Neural cell (in vitro differentiated cells): ENCODE results near the gene PRCC. TPM values are rescaled to one million over a fixed set of nuclear protein-coding genes. Genes with fewer than 3 reads are reported as not detected.

Experiments
- H2AFZ ChIP-seq: fragments of 200-600, 300-800 bp; sonication (generic), shearing (Covaris generic); 2 replicates; pipeline ENCODE4 v1.6.0; 2014; ENCODE audit warnings: low read depth, mild to moderate bottlenecking, antibody characterized with exemption, low read length, moderate library complexity
- H3F3A ChIP-seq: fragments of 200-600 bp; shearing (Covaris generic); 2 replicates; pipeline ENCODE4 v1.6.1; 2016; ENCODE audit warnings: mild to moderate bottlenecking, moderate library complexity, mixed read lengths, antibody characterized with exemption, low read length; ENCODE audit not compliant: insufficient read depth, poor library complexity, severe bottlenecking
- H3K27ac ChIP-seq: fragments of 200-600, 300-800 bp; sonication (generic), shearing (Covaris generic); 2 replicates; pipeline ENCODE4 v1.5.1; 2014; ENCODE audit warnings: mild to moderate bottlenecking, low read length, moderate library complexity
- H3K27me3 ChIP-seq: fragments of 300-800, 200-600 bp; sonication (generic), shearing (Covaris generic); 2 replicates; pipeline ENCODE4 v1.6.0; 2014; ENCODE audit warnings: mild to moderate bottlenecking, low read depth, low read length, moderate library complexity; ENCODE audit not compliant: insufficient read depth
- H3K36me3 ChIP-seq: fragments of 300-800, 200-600 bp; sonication (generic), shearing (Covaris generic); 2 replicates; pipeline ENCODE4 v1.5.1; 2014; ENCODE audit warnings: mild to moderate bottlenecking, antibody characterized with exemption, low read length, moderate library complexity; ENCODE audit not compliant: insufficient read depth
- H3K4me2 ChIP-seq: fragments of 300-800, 200-600 bp; sonication (generic), shearing (Covaris generic); 2 replicates; pipeline ENCODE4 v1.6.0; 2014; ENCODE audit warnings: mild to moderate bottlenecking, low read length
- H3K4me3 ChIP-seq: fragments of 300-800, 200-600 bp; sonication (generic), shearing (Covaris generic); 2 replicates; pipeline ENCODE4 v1.5.1; 2014; ENCODE audit warnings: mild to moderate bottlenecking, low read length, moderate library complexity
- H3K79me2 ChIP-seq: fragments of 200-600 bp; shearing (Covaris generic); replicated peaks from 2 replicates; pipeline ENCODE4 v1.6.0; 2014; ENCODE audit warnings: mild to moderate bottlenecking, low read length, moderate library complexity; ENCODE audit not compliant: insufficient read depth
- H3K9ac ChIP-seq: fragments of 300-800, 200-600 bp; sonication (generic), shearing (Covaris generic); 2 replicates; pipeline ENCODE4 v1.6.1; 2016; ENCODE audit warnings: mild to moderate bottlenecking, low read length, mixed read lengths
- H3K9me2 ChIP-seq: fragments of 200-600 bp; shearing (Covaris generic); 2 replicates; pipeline ENCODE4 v1.6.1; 2016; ENCODE audit warnings: mild to moderate bottlenecking, low read length, mixed read lengths; ENCODE audit not compliant: insufficient read depth
- H3K9me3 ChIP-seq: fragments of 200-600, 300-800 bp; sonication (generic), shearing (Covaris generic); 2 replicates; pipeline ENCODE4 v1.6.1; 2016; ENCODE audit warnings: mild to moderate bottlenecking, mixed run types, low read length, moderate library complexity, mixed read lengths
- H4K20me1 ChIP-seq: fragments of 200-600 bp; shearing (Covaris generic); 2 replicates; pipeline ENCODE4 v1.6.1; 2016; ENCODE audit warnings: mild to moderate bottlenecking, mixed run types; ENCODE audit not compliant: insufficient read depth
- EP300 ChIP-seq: fragments of 450-650 bp; conservative IDR thresholded peaks from 2 replicates; pipeline ENCODE4 v1.6.1; 2014; ENCODE audit warnings: antibody characterized with exemption, mild to moderate bottlenecking, moderate library complexity; ENCODE audit not compliant: poor library complexity, severe bottlenecking
- EZH2 ChIP-seq: fragments of 200-600, 300-800 bp; shearing (Covaris generic), sonication (generic); IDR thresholded peaks from 2 replicates; pipeline ENCODE4 v1.6.1; 2014; ENCODE audit warnings: antibody characterized with exemption, low read length, borderline replicate concordance, mild to moderate bottlenecking; ENCODE audit not compliant: insufficient read depth, poor library complexity, severe bottlenecking
- MXI1 ChIP-seq: fragments of 450-650 bp; conservative IDR thresholded peaks from 2 replicates; pipeline ENCODE4 v1.6.1; 2014; ENCODE audit warnings: antibody characterized with exemption, mild to moderate bottlenecking; ENCODE audit not compliant: poor library complexity, severe bottlenecking
- POLR2AphosphoS5 ChIP-seq: IDR thresholded peaks from 2 replicates; pipeline ENCODE4 v1.6.1; 2012
- RAD21 ChIP-seq: fragments of 450-650 bp; conservative IDR thresholded peaks from 2 replicates; pipeline ENCODE4 v1.6.1; 2014; ENCODE audit warnings: antibody characterized with exemption, mild to moderate bottlenecking, moderate library complexity
- REST ChIP-seq: IDR thresholded peaks from 2 replicates; pipeline ENCODE4 v1.6.1; 2012; ENCODE audit warnings: borderline replicate concordance
- SMC3 ChIP-seq: fragments of 450-650 bp; conservative IDR thresholded peaks from 2 replicates; pipeline ENCODE4 v1.6.1; 2014; ENCODE audit warnings: antibody characterized with exemption, mild to moderate bottlenecking, moderate library complexity; ENCODE audit not compliant: poor library complexity
- TAF1 ChIP-seq: IDR thresholded peaks from 2 replicates; pipeline ENCODE4 v1.6.1; 2012; ENCODE audit warnings: low read depth
- polyA plus RNA-seq: library from polyadenylated mRNA; depleted of rRNA; stranded (reverse); fragments of >200 nt; gene quantifications from 2 replicates; pipeline ENCODE4 v1.2.3, GENCODE V29; 2014
- TF ChIP-seq, protein P1 (sequence below): fragments of 450-650 bp; IDR thresholded peaks from 2 replicates; pipeline ENCODE4 v1.5.1; 2014; ENCODE audit warnings: antibody characterized with exemption, mild to moderate bottlenecking, moderate library complexity; ENCODE audit not compliant: poor library complexity, severe bottlenecking

Gene PRCC
- polyA plus RNA-seq, 1 donor from 2014 or later, result 17.5 TPM

GRCh38 chr1:156738916-156739315, 28.4 kb upstream of the PRCC start:
- Histone ChIP-seq H3K9me2 (no peaks in the 10 kb centered on the region), H3K9me3 (no peaks in the 10 kb centered on the region), H3K27ac (no peak overlapping the region), H3K36me3 (no peaks in the 10 kb centered on the region), H3F3A (no peaks in the 10 kb centered on the region), H3K27me3 (no peaks in the 10 kb centered on the region), H3K9ac (no peak overlapping the region), H4K20me1 (no peaks in the 10 kb centered on the region), H3K4me3 (no peak overlapping the region), H3K79me2 (no peaks in the 10 kb centered on the region), H2AFZ (no peak overlapping the region), H3K4me2 (no peak overlapping the region)
- no peak for TF ChIP-seq EZH2

DNA sequence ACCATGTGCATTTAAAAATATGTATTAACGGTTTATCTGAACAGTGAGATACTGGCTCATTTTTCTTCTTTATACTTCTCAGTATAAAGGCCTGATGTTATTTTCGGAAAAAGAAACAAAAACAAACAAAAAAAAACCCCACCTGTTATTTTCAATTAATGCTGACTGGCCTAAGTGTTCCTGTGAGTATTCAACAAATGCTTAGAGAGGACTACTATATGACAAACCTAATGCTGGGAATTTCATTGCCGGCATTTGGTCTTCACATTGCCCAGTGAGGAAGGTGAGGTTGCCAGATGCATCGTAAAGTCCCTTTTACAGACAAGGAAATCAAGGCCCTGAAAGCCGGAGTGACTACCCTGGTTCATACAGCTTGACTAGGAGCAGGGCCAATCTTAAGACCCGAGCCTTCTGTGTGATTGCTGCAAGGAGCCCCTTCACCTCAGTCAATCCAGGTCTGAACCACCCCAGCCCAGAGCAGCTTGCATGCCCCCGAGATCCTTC, 27.0 kb upstream of the PRCC start:
- Histone ChIP-seq H3K27ac (peak overlapping the region; percentile 57), H3K9ac (peak overlapping the region; percentile 73), H2AFZ (peak overlapping the region; percentile 61), H3K36me3 (no peaks in the 10 kb centered on the region), H3F3A (no peaks in the 10 kb centered on the region), H3K27me3 (no peaks in the 10 kb centered on the region), H3K9me3 (no peaks in the 10 kb centered on the region), H3K9me2 (no peaks in the 10 kb centered on the region), H3K4me2 (peak overlapping the region; percentile 74), H3K79me2 (peaks cover 3% of the 10 kb centered on the region), H3K4me3 (peak overlapping the region; percentile 77), H4K20me1 (no peaks in the 10 kb centered on the region)
- TF ChIP-seq POLR2AphosphoS5, result no peak
- TF ChIP-seq MXI1, result no peak
- TF ChIP-seq EP300, result no peak
- TF ChIP-seq, protein P1, sequence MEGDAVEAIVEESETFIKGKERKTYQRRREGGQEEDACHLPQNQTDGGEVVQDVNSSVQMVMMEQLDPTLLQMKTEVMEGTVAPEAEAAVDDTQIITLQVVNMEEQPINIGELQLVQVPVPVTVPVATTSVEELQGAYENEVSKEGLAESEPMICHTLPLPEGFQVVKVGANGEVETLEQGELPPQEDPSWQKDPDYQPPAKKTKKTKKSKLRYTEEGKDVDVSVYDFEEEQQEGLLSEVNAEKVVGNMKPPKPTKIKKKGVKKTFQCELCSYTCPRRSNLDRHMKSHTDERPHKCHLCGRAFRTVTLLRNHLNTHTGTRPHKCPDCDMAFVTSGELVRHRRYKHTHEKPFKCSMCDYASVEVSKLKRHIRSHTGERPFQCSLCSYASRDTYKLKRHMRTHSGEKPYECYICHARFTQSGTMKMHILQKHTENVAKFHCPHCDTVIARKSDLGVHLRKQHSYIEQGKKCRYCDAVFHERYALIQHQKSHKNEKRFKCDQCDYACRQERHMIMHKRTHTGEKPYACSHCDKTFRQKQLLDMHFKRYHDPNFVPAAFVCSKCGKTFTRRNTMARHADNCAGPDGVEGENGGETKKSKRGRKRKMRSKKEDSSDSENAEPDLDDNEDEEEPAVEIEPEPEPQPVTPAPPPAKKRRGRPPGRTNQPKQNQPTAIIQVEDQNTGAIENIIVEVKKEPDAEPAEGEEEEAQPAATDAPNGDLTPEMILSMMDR, result no peak
- no peak for TF ChIP-seq EZH2
- no peak for TF ChIP-seq SMC3
- no peak for TF ChIP-seq REST
- no peak for TF ChIP-seq TAF1
- no peak for TF ChIP-seq RAD21
